ENCODE data around the gene MAPK4.
"Not testable (repeated sequence)": the region's sequence is repeated elsewhere in the genome, so short reads cannot be mapped to it uniquely, and the experiment has no call there.

Gene MAPK4

DNA sequence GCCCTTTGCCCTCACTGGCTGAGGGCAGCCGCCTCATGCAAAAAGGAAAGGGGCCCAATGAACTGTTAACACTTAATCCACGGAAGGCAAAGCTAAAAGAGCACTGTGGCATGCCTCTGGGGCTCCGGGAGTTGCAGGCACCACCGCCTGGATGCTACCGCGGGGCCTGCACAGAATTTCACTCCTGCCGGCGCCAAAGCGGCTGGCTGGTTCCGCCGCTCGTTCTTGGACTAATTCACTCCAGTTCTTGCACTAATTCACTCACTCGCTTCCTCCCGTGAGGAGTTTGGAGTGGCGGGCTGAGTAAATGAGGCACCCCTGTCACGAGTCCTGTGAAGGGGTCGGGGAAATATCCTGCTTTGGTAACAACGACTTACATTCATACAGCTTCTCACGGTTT is 14.0 kb upstream of the MAPK4 start:
- TF ChIP-seq, protein P1, sequence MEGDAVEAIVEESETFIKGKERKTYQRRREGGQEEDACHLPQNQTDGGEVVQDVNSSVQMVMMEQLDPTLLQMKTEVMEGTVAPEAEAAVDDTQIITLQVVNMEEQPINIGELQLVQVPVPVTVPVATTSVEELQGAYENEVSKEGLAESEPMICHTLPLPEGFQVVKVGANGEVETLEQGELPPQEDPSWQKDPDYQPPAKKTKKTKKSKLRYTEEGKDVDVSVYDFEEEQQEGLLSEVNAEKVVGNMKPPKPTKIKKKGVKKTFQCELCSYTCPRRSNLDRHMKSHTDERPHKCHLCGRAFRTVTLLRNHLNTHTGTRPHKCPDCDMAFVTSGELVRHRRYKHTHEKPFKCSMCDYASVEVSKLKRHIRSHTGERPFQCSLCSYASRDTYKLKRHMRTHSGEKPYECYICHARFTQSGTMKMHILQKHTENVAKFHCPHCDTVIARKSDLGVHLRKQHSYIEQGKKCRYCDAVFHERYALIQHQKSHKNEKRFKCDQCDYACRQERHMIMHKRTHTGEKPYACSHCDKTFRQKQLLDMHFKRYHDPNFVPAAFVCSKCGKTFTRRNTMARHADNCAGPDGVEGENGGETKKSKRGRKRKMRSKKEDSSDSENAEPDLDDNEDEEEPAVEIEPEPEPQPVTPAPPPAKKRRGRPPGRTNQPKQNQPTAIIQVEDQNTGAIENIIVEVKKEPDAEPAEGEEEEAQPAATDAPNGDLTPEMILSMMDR (conservative IDR thresholded peaks at IDR 0.05), result no peak
- H3K27ac ChIP-seq, result no peak overlapping the region

- no peak overlapping the region for H3K27ac ChIP-seq
Observed at GRCh38 chr18:50548160-50548559, 11.7 kb upstream of the MAPK4 start.

GRCh38 chr18:50551651-50552050 is 8.2 kb upstream of the MAPK4 start:
- H3K27ac ChIP-seq, result not testable (repeated sequence)

More at GRCh38 chr18:50548160-50548559, 11.7 kb upstream of the MAPK4 start:
- TF ChIP-seq, protein P1 (conservative IDR thresholded peaks at IDR 0.05), result no peak

- no peak overlapping the region for H3K27ac ChIP-seq
- TF ChIP-seq, protein P1 (conservative IDR thresholded peaks at IDR 0.05), result no peak
Observed at GRCh38 chr18:50558157-50558556, 1.7 kb upstream of the MAPK4 start.

GRCh38 chr18:50558948-50559751 is 737 bp upstream of the MAPK4 start:
- H3K27ac ChIP-seq, result peak overlapping the region; percentile 66; the same call in 1 of the 2 replicates
- TF ChIP-seq, protein P1 (conservative IDR thresholded peaks at IDR 0.05), result no peak

- TF ChIP-seq, protein P1 (conservative IDR thresholded peaks at IDR 0.05), result no peak
- peak overlapping the region; percentile 66; the same call in 1 of the 2 replicates for H3K27ac ChIP-seq
Observed at GRCh38 chr18:50560681-50561629, 1.1 kb downstream of the MAPK4 start.

- H3K27ac ChIP-seq, result peak overlapping the region; percentile 66; the same call in 1 of the 2 replicates
Observed at GRCh38 chr18:50562258-50562657, 2.4 kb downstream of the MAPK4 start.

- TF ChIP-seq, protein P1 (conservative IDR thresholded peaks at IDR 0.05), result no peak
- peak overlapping the region; percentile 66; the same call in 1 of the 2 replicates for H3K27ac ChIP-seq
Observed at GRCh38 chr18:50562686-50563085, 2.8 kb downstream of the MAPK4 start.
